Lower lobe of right lung (tissue), 2 donors: ENCODE results near the gene SLC9B2. TPM values are rescaled to one million over a fixed set of nuclear protein-coding genes. Genes with fewer than 3 reads are reported as not detected.

Source experiments
- ATAC-seq, 2 donors: fragments of 200-7000 bp; cut with Tn5 transposase; one replicate each; pipeline ENCODE4 v1.9.1; 2020 to 2022; ENCODE audit warnings: mild to moderate bottlenecking in 2 of 2, moderate library complexity in 2 of 2
- DNase-seq: peaks from one replicate; pipeline ENCODE4 v3.0.0-alpha.2; 2020
- H3K27ac ChIP-seq: fragments of 200-600 bp; one replicate; pipeline ENCODE4 v1.8.0; 2022
- H3K27me3 ChIP-seq: fragments of 200-600 bp; one replicate; pipeline ENCODE4 v1.8.0; 2022; ENCODE audit warnings: low read depth
- H3K36me3 ChIP-seq: fragments of 200-600 bp; one replicate; pipeline ENCODE4 v1.8.0; 2022; ENCODE audit warnings: mild to moderate bottlenecking
- H3K4me1 ChIP-seq: fragments of 200-600 bp; one replicate; pipeline ENCODE4 v1.8.0; 2022
- H3K4me3 ChIP-seq: fragments of 200-600 bp; one replicate; pipeline ENCODE4 v1.8.0; 2022; ENCODE audit warnings: mild to moderate bottlenecking
- H3K9me3 ChIP-seq: fragments of 200-600 bp; one replicate; pipeline ENCODE4 v1.8.0; 2022
- intact Hi-C: fragments of 100-400 bp; cut with DNase I; formaldehyde crosslinking; loops from one replicate; pipeline ENCODE4 v1.11.0; 2022
- total RNA-seq: library from RNA; stranded (reverse); fragmentation: NEBNext Ultra II Directional; extraction: Animal tissue kit (Norgen Biotek cat#: 25700); gene quantifications from one replicate; pipeline ENCODE4 v1.2.1, GENCODE V29; 2021
- TF ChIP-seq, protein P1 (sequence below): fragments of 200-600 bp; IDR thresholded peaks from one replicate; pipeline ENCODE4 v1.8.0; 2022; ENCODE audit warnings: antibody characterized with exemption, mild to moderate bottlenecking
- donor health status: DM: no; HTN: yes; CAD: no; lungs with severe emphysema.

SLC9B2 gene
- total RNA-seq, 1 donor from 2014 or later, result 5.5 TPM

DNA sequence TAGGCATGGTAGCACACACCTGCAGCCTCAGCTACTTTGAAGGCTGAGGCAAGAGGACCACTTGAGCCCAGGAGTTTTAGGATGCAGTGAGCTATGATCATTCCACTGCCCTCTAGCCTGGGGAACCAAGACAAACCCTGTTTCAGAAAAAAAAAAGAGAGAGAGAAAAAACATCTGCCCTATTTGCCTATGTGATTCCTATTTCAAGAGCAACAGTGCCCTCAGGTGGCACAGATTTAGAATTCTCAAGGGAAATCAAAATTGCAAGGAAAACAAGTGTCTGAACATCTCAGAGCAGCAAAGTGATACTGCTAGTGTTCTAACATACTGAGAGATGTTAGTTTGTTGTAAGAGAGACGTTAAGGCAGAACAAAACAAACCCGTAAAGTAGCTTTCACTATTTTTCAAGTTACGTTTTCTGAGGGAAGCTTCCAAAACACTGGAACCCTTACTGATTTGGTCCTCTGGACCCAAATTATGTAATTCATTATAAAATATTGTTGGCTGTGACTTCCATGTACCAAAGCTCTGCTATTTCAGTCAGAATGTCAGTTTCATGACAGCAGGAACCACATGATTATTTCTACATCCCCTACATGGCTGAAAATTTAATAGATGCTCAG is 15.2 kb upstream of the SLC9B2 start:
- peaks cover 67% of the 10 kb centered on the region for H3K36me3 ChIP-seq
- no peaks in the 10 kb centered on the region for H3K4me1 ChIP-seq
- ATAC-seq, result peak in 1 of 2 donors; percentile 55
- H3K9me3 ChIP-seq, result no peaks in the 10 kb centered on the region
- intact Hi-C loops, result no loop called here
- no peak for DNase-seq
- H3K27me3 ChIP-seq, result no peaks in the 10 kb centered on the region
- H3K27ac ChIP-seq, result no peak overlapping the region
- TF ChIP-seq, protein P1, sequence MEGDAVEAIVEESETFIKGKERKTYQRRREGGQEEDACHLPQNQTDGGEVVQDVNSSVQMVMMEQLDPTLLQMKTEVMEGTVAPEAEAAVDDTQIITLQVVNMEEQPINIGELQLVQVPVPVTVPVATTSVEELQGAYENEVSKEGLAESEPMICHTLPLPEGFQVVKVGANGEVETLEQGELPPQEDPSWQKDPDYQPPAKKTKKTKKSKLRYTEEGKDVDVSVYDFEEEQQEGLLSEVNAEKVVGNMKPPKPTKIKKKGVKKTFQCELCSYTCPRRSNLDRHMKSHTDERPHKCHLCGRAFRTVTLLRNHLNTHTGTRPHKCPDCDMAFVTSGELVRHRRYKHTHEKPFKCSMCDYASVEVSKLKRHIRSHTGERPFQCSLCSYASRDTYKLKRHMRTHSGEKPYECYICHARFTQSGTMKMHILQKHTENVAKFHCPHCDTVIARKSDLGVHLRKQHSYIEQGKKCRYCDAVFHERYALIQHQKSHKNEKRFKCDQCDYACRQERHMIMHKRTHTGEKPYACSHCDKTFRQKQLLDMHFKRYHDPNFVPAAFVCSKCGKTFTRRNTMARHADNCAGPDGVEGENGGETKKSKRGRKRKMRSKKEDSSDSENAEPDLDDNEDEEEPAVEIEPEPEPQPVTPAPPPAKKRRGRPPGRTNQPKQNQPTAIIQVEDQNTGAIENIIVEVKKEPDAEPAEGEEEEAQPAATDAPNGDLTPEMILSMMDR, result peak; percentile 53
- no peak overlapping the region for H3K4me3 ChIP-seq

DNA sequence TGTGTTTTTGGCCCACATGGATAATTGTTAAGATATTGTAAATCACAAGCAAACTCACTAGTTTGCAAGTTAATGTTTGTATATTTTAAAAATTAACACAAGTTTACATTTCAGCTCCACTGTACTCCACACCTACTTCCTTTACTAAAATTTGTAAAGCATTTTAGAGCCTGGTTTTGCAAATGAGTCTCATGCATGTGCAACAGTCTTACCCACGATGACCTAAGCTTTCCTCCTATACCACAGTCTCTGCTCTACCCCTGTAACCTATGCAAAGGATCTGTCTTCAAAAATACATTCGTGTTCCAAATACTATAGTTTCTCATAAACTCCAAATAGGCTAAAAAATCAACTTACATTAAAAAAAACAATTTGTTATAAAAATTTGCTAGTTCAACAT is 12.9 kb upstream of the SLC9B2 start:
- Histone ChIP-seq H3K4me1 (no peaks in the 10 kb centered on the region), H3K36me3 (peaks cover 86% of the 10 kb centered on the region), H3K9me3 (no peaks in the 10 kb centered on the region), H3K27ac (no peak overlapping the region), H3K4me3 (no peak overlapping the region), H3K27me3 (no peaks in the 10 kb centered on the region)
- DNase-seq (no peak), ATAC-seq (no peak)
- TF ChIP-seq, protein P1, result no peak
- intact Hi-C loops, result no loop called here

DNA sequence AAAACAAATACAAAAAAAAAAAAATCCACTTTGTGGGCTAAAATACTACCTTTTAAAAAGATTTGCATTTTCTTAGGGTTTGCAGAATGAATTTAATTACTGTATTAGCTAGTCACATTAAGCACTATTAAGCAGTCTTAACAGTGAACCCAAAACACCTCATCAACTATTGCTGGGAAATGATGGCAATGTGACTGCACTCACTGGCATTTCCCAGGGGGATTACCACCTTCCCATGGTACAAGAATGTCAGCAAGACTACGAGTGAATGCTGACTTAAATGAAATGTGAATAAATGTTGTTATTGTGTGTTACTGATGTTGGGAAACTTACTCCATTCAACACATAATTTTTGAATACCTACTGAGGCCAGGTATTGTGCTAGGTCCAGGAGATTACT is 10.0 kb upstream of the SLC9B2 start:
- no peaks in the 10 kb centered on the region for H3K27me3 ChIP-seq
- H3K4me1 ChIP-seq, result no peaks in the 10 kb centered on the region
- no peak overlapping the region for H3K4me3 ChIP-seq
- H3K27ac ChIP-seq, result no peak overlapping the region
- ATAC-seq (no peak), DNase-seq (no peak)
- intact Hi-C loops, result no loop called here
- peaks cover 87% of the 10 kb centered on the region for H3K36me3 ChIP-seq
- TF ChIP-seq, protein P1, result no peak
- no peaks in the 10 kb centered on the region for H3K9me3 ChIP-seq

DNA sequence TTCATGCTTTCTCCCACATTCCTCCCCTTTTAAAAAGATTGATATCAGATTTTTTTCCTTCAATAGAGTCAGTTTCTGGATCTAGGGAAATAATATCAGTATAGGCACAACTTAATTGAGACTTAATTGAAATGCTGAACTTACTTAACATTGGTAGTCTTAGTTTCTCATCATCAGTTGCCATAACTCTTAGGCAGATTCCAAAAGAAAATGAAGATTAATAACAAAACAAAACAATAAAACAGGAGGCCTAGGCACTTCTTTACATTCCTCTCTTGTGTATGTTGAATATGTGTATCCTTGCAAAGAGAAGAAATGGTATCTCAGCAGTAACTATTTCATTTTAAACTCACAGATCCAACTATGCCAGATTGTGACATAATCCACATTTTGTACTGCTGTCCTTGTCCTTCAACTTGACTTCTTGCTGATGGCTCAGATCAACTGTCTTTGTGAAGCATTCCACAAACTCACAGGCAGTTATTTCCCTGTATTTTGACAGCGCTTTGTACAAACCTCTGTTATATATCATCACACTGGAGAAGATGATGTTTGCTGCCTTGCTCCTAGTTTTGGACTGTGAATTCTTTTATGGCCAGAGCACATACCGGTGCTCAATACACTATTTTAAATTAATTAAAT is 9.1 kb upstream of the SLC9B2 start:
- DNase-seq (no peak), ATAC-seq (no peak)
- Histone ChIP-seq H3K27ac (no peak overlapping the region), H3K4me3 (no peak overlapping the region), H3K4me1 (no peaks in the 10 kb centered on the region), H3K27me3 (no peaks in the 10 kb centered on the region), H3K36me3 (peaks cover 87% of the 10 kb centered on the region), H3K9me3 (no peaks in the 10 kb centered on the region)
- intact Hi-C loops, result no loop called here
- TF ChIP-seq, protein P1, result no peak

DNA sequence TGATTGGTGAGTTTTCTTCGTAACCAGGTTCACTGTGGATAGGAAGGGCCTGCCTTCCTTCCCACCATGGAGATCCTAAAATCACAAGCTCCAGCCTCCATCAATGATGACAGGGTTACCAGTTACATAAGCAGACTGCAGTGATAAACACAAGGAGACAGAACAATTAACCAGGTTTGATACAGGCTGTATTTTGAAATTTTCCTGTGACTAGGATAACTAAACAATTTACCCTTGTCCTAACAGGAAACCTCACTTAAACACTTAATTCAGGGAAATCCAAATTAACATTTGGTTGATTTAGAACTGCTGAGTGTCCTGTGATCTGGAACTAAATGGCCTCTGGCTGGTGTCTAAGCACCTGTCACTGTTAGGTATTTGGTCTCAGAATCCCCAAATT is 3.1 kb upstream of the SLC9B2 start:
- peaks cover 33% of the 10 kb centered on the region for H3K36me3 ChIP-seq
- TF ChIP-seq, protein P1, result no peak
- H3K4me3 ChIP-seq, result no peak overlapping the region
- no peak for ATAC-seq
- H3K27ac ChIP-seq, result no peak overlapping the region
- no peaks in the 10 kb centered on the region for H3K27me3 ChIP-seq
- H3K9me3 ChIP-seq, result no peaks in the 10 kb centered on the region
- DNase-seq, result no peak
- intact Hi-C loops, result no loop called here
- H3K4me1 ChIP-seq, result peaks cover 12% of the 10 kb centered on the region
